ENCODE results near the gene PLEK2.

DNA sequence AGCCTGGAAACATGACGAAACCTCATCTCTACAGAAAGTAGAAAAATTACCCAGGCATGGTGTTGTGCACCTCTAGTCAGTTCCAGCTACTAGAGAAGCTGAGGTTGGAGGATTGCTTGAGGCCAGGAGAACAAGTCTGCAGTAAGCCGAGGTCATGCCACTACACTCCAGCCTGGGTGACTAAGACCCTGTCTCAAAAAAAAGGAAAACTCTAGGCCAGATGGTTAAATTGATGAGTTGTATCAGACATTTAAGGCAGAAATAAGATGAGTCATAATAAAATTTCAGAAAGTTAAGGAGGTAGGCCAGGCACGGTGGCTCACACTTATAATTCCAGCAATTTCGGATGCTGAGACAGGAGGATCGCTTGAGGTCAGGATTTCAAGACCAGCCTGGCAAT, 41.1 kb downstream of the PLEK2 start:
- no peak for TF ChIP-seq CTCF (optimal IDR thresholded peaks at IDR 0.05 in 1 of 3, IDR thresholded peaks at IDR 0.05 in 1 of 3, conservative IDR thresholded peaks at IDR 0.05 in 1 of 3; ENCODE audit: extremely low read depth in 1 of 3, insufficient read depth in 2 of 3, low read length in 3 of 3)
- no peak for TF ChIP-seq EZH2 (IDR thresholded peaks at IDR 0.05; ENCODE audit: low read length)
